HepG2 (cell line): ENCODE measurements around the gene TMEM19. TPM values are rescaled to one million over a fixed set of nuclear protein-coding genes. Genes with fewer than 3 reads are reported as not detected.

Experiments
- BCL3 ChIP-seq: sonication (generic); formaldehyde crosslinking; IDR thresholded peaks from 2 replicates; pipeline ENCODE4 v1.5.1; 2020; ENCODE audit warnings: mild to moderate bottlenecking, missing genetic modification reagents, moderate library complexity
- CBX1 ChIP-seq: IDR thresholded peaks from one replicate; pipeline ENCODE4 v1.6.1; 2016; ENCODE audit warnings: antibody characterized with exemption, low read depth
- CERS6 ChIP-seq: sonication (generic); formaldehyde crosslinking; IDR thresholded peaks from 2 replicates; pipeline ENCODE4 v1.5.0; 2020; ENCODE audit warnings: missing genetic modification reagents
- GFI1 ChIP-seq: sonication (generic); formaldehyde crosslinking; IDR thresholded peaks from 2 replicates; pipeline ENCODE4 v1.5.0; 2020; ENCODE audit warnings: missing genetic modification reagents, mild to moderate bottlenecking, borderline replicate concordance
- HIVEP1 ChIP-seq: sonication (generic); formaldehyde crosslinking; IDR thresholded peaks from 2 replicates; pipeline ENCODE4 v1.4.0; 2020; ENCODE audit warnings: mild to moderate bottlenecking, missing genetic modification reagents
- HNF4A ChIP-seq: sonication (generic); formaldehyde crosslinking; IDR thresholded peaks from 2 replicates; pipeline ENCODE4 v1.4.0; 2020; ENCODE audit warnings: missing genetic modification reagents
- NFE2 ChIP-seq: sonication (generic); formaldehyde crosslinking; IDR thresholded peaks from 2 replicates; pipeline ENCODE4 v1.4.0; 2020; ENCODE audit warnings: missing genetic modification reagents
- PRMT3 ChIP-seq: sonication (generic); formaldehyde crosslinking; IDR thresholded peaks from 2 replicates; pipeline ENCODE4 v1.8.1; 2022; ENCODE audit warnings: low read depth, mild to moderate bottlenecking, moderate library complexity, missing genetic modification reagents, borderline replicate concordance
- SP4 ChIP-seq: sonication (generic); formaldehyde crosslinking; IDR thresholded peaks from 2 replicates; pipeline ENCODE4 v1.8.1; 2023; ENCODE audit warnings: mild to moderate bottlenecking, missing genetic modification reagents
- TERF1 ChIP-seq: sonication (generic); formaldehyde crosslinking; IDR thresholded peaks from 2 replicates; pipeline ENCODE4 v1.8.0; 2022; ENCODE audit warnings: mild to moderate bottlenecking, missing genetic modification reagents, moderate library complexity
- TMF1 ChIP-seq: sonication (generic); formaldehyde crosslinking; IDR thresholded peaks from 2 replicates; pipeline ENCODE4 v1.8.1; 2022; ENCODE audit warnings: low read depth, missing genetic modification reagents
- ZBTB21 ChIP-seq: sonication (generic); formaldehyde crosslinking; IDR thresholded peaks from 2 replicates; pipeline ENCODE4 v1.4.0; 2020; ENCODE audit warnings: missing genetic modification reagents
- ZFX ChIP-seq: sonication (generic); formaldehyde crosslinking; IDR thresholded peaks from 2 replicates; pipeline ENCODE4 v1.4.0; 2020; ENCODE audit warnings: mild to moderate bottlenecking, low read depth, missing genetic modification reagents, moderate library complexity
- ZIK1 ChIP-seq: sonication (generic); formaldehyde crosslinking; IDR thresholded peaks from 2 replicates; pipeline ENCODE4 v1.5.0; 2020; ENCODE audit warnings: mild to moderate bottlenecking, low read depth, missing genetic modification reagents, borderline replicate concordance
- ZNF251 ChIP-seq: sonication (generic); formaldehyde crosslinking; IDR thresholded peaks from 2 replicates; pipeline ENCODE4 v1.9.0; 2021; ENCODE audit warnings: mild to moderate bottlenecking, missing genetic modification reagents
- ZNF383 ChIP-seq: sonication (generic); formaldehyde crosslinking; IDR thresholded peaks from 2 replicates; pipeline ENCODE4 v1.4.0; 2020; ENCODE audit warnings: missing genetic modification reagents, mild to moderate bottlenecking, borderline replicate concordance
- ZNF44 ChIP-seq: sonication (generic); formaldehyde crosslinking; IDR thresholded peaks from 2 replicates; pipeline ENCODE4 v1.5.1; 2020; ENCODE audit warnings: mild to moderate bottlenecking, missing genetic modification reagents
- ZNF496 ChIP-seq: sonication (generic); formaldehyde crosslinking; IDR thresholded peaks from 2 replicates; pipeline ENCODE4 v1.8.1; 2023; ENCODE audit warnings: mild to moderate bottlenecking, moderate library complexity, missing genetic modification reagents; ENCODE audit not compliant: insufficient replicate concordance
- ZNF513 ChIP-seq: sonication (generic); formaldehyde crosslinking; conservative IDR thresholded peaks from 2 replicates; pipeline ENCODE4 v1.5.0; 2020; ENCODE audit warnings: missing genetic modification reagents
- ZNF652 ChIP-seq: IDR thresholded peaks from 2 replicates; pipeline ENCODE4 v1.6.1; 2016; ENCODE audit warnings: low read depth, borderline replicate concordance
- ZNF878 ChIP-seq: sonication (generic); formaldehyde crosslinking; IDR thresholded peaks from 2 replicates; pipeline ENCODE4 v1.8.1; 2023; ENCODE audit warnings: mild to moderate bottlenecking, missing genetic modification reagents, moderate library complexity
- polyA plus RNA-seq, 8 experiments: library from polyadenylated mRNA; depleted of rRNA in 3 of 8; stranded (reverse) in 7 of 8; unstranded in 1 of 8; fragments of >200 nt; fragmentation: Illumina TruSeq in 4 of 8; extraction: Trizol in 4 of 8; gene quantifications; 2 replicates each; pipeline versions ENCODE4 v1.2.1 to v1.2.3, GENCODE V29; 2011 to 2016; ENCODE audit warnings: low read depth in 4 of 8, missing spikeins in 1 of 8, mixed read lengths in 1 of 8; ENCODE audit not compliant: insufficient read depth in 1 of 8
- total RNA-seq, 5 experiments: library from RNA; depleted of rRNA; stranded (reverse); fragments of >200 nt; fragmentation: Illumina TruSeq; extraction: Trizol; gene quantifications; 2 replicates each; pipeline ENCODE4 v1.2.3, GENCODE V29; 2016; ENCODE audit warnings: low read depth in 1 of 5

Gene TMEM19
- total and polyA plus RNA-seq, 2 of the 13 experiments (the other 11 are each of a cell fraction or from before 2014, with no cell fraction given): 16.9 to 22.5 TPM

GRCh38 chr12:71662849-71663560 is 22.9 kb upstream of the TMEM19 start (continued):
- TF ChIP-seq ZFX (CRISPR knock-in tag) (peak; percentile 77; the same call in 1 of the 2 replicates), CERS6 (CRISPR knock-in tag) (no peak), ZIK1 (no peak), ZNF652 (CRISPR knock-in tag) (no peak), ZNF878 (CRISPR knock-in tag) (no peak), ZNF251 (CRISPR knock-in tag) (no peak), PRMT3 (CRISPR knock-in tag) (0 out of 2 replicates have a peak, but pooled peaks have one; percentile 4), CBX1 (no peak), TERF1 (CRISPR knock-in tag) (no peak), GFI1 (CRISPR knock-in tag) (no peak), ZNF513 (CRISPR knock-in tag) (no peak), SP4 (CRISPR knock-in tag) (no peak), HIVEP1 (CRISPR knock-in tag) (no peak), ZNF383 (CRISPR knock-in tag) (no peak), HNF4A (CRISPR knock-in tag) (no peak), BCL3 (CRISPR knock-in tag) (0 out of 2 replicates have a peak, but pooled peaks have one; percentile 43), NFE2 (CRISPR knock-in tag) (no peak), ZNF44 (no peak), TMF1 (CRISPR knock-in tag) (no peak; the same call in 1 of the 2 replicates), ZNF496 (CRISPR knock-in tag) (no peak), ZBTB21 (CRISPR knock-in tag) (no peak)
